ENCODE data around the gene AZIN2. TPM values are rescaled to one million over a fixed set of nuclear protein-coding genes. Genes with fewer than 3 reads are reported as not detected.
A peak's percentile ranks its signal among the peaks of the same experiment; 100 is the strongest.

Gene AZIN2
- total and polyA plus RNA-seq, 2 of the 8 experiments (the other 6 are each of a cell fraction or from before 2014, with no cell fraction given): 0.22 to 0.91 TPM

DNA sequence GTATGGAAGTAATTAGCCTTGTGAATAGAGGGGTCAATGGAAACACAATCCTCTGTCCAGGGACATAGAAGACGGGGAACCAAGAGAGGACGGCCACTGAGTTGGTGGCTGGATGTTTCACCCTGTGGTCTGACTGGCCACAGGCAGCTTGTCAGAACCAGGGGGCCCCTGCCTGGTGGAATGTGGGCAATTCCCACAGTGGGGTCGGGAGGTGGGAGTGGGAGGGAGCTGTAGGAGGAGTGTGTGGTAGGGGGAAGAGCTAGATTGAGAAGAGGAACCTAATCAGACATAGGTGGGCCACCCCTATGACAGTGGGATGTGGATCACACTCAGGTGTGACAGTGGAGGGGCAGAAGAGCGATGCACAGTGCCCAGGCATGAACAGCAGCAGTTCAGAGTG lies 69.6 kb downstream of the AZIN2 start:
- FAIRE-seq: no peak
- CTCF ChIA-PET (ENCODE audit: partially characterized antibody): interaction anchor here (1.0 to 4.7 kb wide), 6 partner anchors 12 to 148 kb away, joined by 3 to 47 read pairs (median 4); partner anchors contain the start of gene TRIM62

More for the DNA sequence above, 69.6 kb downstream of the AZIN2 start:
- H3K4me3 ChIP-seq (ENCODE audit: extremely low read depth in 1 of 4, insufficient read depth in 2 of 4, low read depth in 3 of 4, low read length in 4 of 4): no peak overlapping the region
- H3K14ac ChIP-seq (ENCODE audit: insufficient read length): no peak overlapping the region
- peak overlapping the region; percentile 84; the same call in 1 of the 2 replicates for H2BK15ac ChIP-seq (ENCODE audit: low read length)
- H3K27ac ChIP-seq (ENCODE audit: low read depth, low read length): no peak overlapping the region
- peak overlapping the region; percentile 82; the same call in 1 of the 2 replicates for H2BK20ac ChIP-seq (ENCODE audit: low read length)
- H3K9ac ChIP-seq (replicated peaks in 1 of 4; ENCODE audit: extremely low read depth in 1 of 4, low read depth in 3 of 4, low read length in 3 of 4): no peak overlapping the region
- peaks cover 16 to 30% (median 19%) of the 10 kb centered on the region in 4 experiments for H3K4me1 ChIP-seq (replicated peaks in 1 of 4; ENCODE audit: control insufficient read depth in 3 of 4, insufficient read depth in 4 of 4, low read length in 3 of 4)
- no peak overlapping the region for H2BK120ac ChIP-seq (replicated peaks; ENCODE audit: low read depth, low read length)
- TF ChIP-seq RAD21 (IDR thresholded peaks at IDR 0.05 in 1 of 2, conservative IDR thresholded peaks at IDR 0.05 in 1 of 2; ENCODE audit: low read depth in 2 of 2, low read length in 2 of 2) (no peak), TEAD4 (IDR thresholded peaks at IDR 0.05; ENCODE audit: low read depth, low read length) (0 out of 2 replicates have a peak, but pooled peaks have one; percentile 13)
- POLR2A ChIA-PET (ENCODE audit: partially characterized antibody): interaction anchor here (0.5 to 4.5 kb wide), 3 partner anchors 9 to 125 kb away, joined by 3 to 23 read pairs (median 6); no protein-coding TSS in a partner anchor
- no peak overlapping the region for H2BK12ac ChIP-seq (ENCODE audit: low read depth, low read length)
- no peaks in the 10 kb centered on the region for H3K27me3 ChIP-seq (replicated peaks in 1 of 4; ENCODE audit: control insufficient read depth in 3 of 4, extremely low read depth in 1 of 4, insufficient read depth in 3 of 4, low read length in 3 of 4)
- no peak overlapping the region for H3K4me2 ChIP-seq (ENCODE audit: insufficient read depth in 1 of 2, low read depth in 2 of 2, low read length in 2 of 2)
- DNase-seq (ENCODE audit: low read depth in 1 of 2, low spot score in 2 of 2): no peak
- H2AK5ac ChIP-seq (ENCODE audit: low read depth, low read length): no peak overlapping the region; the same call in 1 of the 2 replicates
- H4K5ac ChIP-seq (ENCODE audit: insufficient read length, low read depth, low read length): no peak overlapping the region
- no peak overlapping the region; the same call in 1 of the 2 replicates for H3K18ac ChIP-seq (ENCODE audit: extremely low read depth, low read length)
- H3K79me2 ChIP-seq (ENCODE audit: control insufficient read depth in 1 of 2, insufficient read depth in 2 of 2, low read length in 2 of 2): no peaks in the 10 kb centered on the region
- H3K79me1 ChIP-seq (ENCODE audit: low read depth, low read length): no peaks in the 10 kb centered on the region
- no peak overlapping the region for H3K23ac ChIP-seq (ENCODE audit: insufficient read length)
- peaks cover 0 to 2% of the 10 kb centered on the region in 2 experiments for H4K20me1 ChIP-seq (replicated peaks in 1 of 2; ENCODE audit: control insufficient read depth in 1 of 2, insufficient read depth in 2 of 2, low read length in 2 of 2)
- H3K9me3 ChIP-seq (ENCODE audit: insufficient read depth in 2 of 2, low read depth in 1 of 2, low read length in 1 of 2): no peaks in the 10 kb centered on the region
- 0 out of 2 replicates have a peak overlapping the region, but pooled peaks have one; percentile 76 for H2BK5ac ChIP-seq (ENCODE audit: low read depth, low read length)
- no peak overlapping the region for H4K8ac ChIP-seq (ENCODE audit: extremely low read depth, insufficient read depth, low read length)
- H3K56ac ChIP-seq (replicated peaks; ENCODE audit: insufficient read length, low read depth, low read length): no peak overlapping the region
- no peak overlapping the region for H2AFZ ChIP-seq (ENCODE audit: low read length)
- 85% methylated on average over 4 of the region's 4 CpGs; no CpG with 5 or more reads in 1 of the 2 experiments for WGBS, 2 experiments (ENCODE audit: extremely low coverage in 1 of 2, insufficient coverage in 1 of 2, insufficient read length in 1 of 2, insufficient replicate concordance in 2 of 2, low coverage in 1 of 2, low lambda C conversion rate in 2 of 2, missing lambda C conversion rate in 1 of 2)
- H4K91ac ChIP-seq (replicated peaks; ENCODE audit: insufficient read length, low read length): no peak overlapping the region
- peaks cover 0 to 5% (median 0%) of the 10 kb centered on the region in 4 experiments; a peak in 2 of 8 replicates for H3K36me3 ChIP-seq (ENCODE audit: control insufficient read depth in 2 of 4, insufficient read depth in 4 of 4, low read length in 3 of 4)
- no peaks in the 10 kb centered on the region for H3K23me2 ChIP-seq (ENCODE audit: low read depth, low read length)
- H3K4ac ChIP-seq (replicated peaks; ENCODE audit: insufficient read length, low read depth, low read length): peak overlapping the region; percentile 79

Measured in H1 (cell line).